Measurements from ENCODE around the gene CEP126.

CEP126 gene

DNA sequence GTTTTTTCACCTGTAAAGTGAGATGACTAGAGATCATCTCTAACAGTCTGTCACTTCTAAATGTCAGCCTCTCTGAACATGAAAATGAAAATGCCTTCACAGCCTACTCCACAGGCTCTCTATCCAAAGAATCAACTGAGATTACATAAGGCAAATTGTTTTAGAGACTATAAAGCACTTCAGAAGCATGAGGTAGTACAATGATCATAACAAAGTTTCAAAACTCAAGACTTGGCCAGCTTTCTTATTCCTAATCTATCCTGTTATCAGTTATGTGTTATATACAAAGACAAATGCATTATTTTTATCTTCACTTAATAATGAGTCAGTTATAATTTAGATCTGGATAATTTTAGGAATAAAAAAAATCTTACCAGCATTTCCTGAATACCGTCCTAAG lies 20.3 kb upstream of the CEP126 start:
- H3K27ac ChIP-seq (ENCODE audit: insufficient read depth, low read length, poor library complexity, severe bottlenecking), result no peak overlapping the region
- no peaks in the 10 kb centered on the region for H3K4me1 ChIP-seq (ENCODE audit: control insufficient read depth, insufficient read depth, low read length, poor library complexity, severe bottlenecking)
- H3K9me3 ChIP-seq (ENCODE audit: control insufficient read depth, low read length), result no peaks in the 10 kb centered on the region
- H3K4me3 ChIP-seq (ENCODE audit: insufficient read depth, low read depth, low read length, poor library complexity, severe bottlenecking), result no peak overlapping the region
- no peaks in the 10 kb centered on the region for H3K27me3 ChIP-seq (replicated peaks; ENCODE audit: control insufficient read depth, insufficient read depth, low read length, poor library complexity, severe bottlenecking)
- no peaks in the 10 kb centered on the region for H3K36me3 ChIP-seq (ENCODE audit: control insufficient read depth, insufficient read depth, low read length)
- no peak for DNase-seq

DNA sequence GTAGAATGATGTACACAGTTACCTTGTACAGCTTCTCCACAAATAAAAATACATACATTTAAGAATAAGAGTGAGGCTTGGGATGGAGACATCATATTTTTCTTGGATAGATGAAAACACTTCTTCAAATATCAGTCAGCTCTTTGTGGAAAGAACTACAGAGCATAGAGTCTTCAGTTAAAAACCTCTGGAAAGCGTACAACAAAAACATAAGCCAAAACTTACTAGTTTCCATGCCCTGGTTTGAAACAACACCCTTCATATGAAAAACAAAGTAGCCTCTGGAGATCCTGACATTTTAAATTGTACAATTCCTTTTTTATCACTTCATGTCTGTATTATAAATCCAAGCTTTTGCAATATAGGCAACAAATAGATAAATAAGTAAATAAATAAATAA lies 7.0 kb upstream of the CEP126 start:
- no peak for DNase-seq
- Histone ChIP-seq H3K27me3 (replicated peaks; ENCODE audit: control insufficient read depth, insufficient read depth, low read length, poor library complexity, severe bottlenecking) (no peaks in the 10 kb centered on the region), H3K27ac (ENCODE audit: insufficient read depth, low read length, poor library complexity, severe bottlenecking) (no peak overlapping the region), H3K36me3 (ENCODE audit: control insufficient read depth, insufficient read depth, low read length) (no peaks in the 10 kb centered on the region), H3K9me3 (ENCODE audit: control insufficient read depth, low read length) (no peaks in the 10 kb centered on the region), H3K4me3 (ENCODE audit: insufficient read depth, low read depth, low read length, poor library complexity, severe bottlenecking) (no peak overlapping the region), H3K4me1 (ENCODE audit: control insufficient read depth, insufficient read depth, low read length, poor library complexity, severe bottlenecking) (no peaks in the 10 kb centered on the region)

DNA sequence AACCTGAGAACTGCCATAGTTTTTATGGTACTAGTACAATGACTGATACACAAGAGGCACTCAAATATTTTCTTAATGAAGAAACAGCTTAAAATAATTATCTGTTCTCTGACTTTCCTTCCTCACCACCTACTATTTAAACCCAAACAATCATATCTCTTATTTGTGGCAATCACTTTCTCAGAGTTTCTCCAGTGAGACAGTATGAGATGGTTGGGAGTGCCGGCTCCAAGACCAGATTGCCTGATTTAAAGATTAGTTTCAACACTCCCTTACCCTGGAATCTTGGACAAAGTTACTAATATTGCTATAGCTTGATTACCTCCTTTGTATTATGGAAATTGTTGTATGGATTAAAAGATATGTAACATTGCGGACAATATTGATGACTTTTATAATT lies 5.7 kb upstream of the CEP126 start:
- peaks cover under 1% of the 10 kb centered on the region for H3K4me1 ChIP-seq (ENCODE audit: control insufficient read depth, insufficient read depth, low read length, poor library complexity, severe bottlenecking)
- no peaks in the 10 kb centered on the region for H3K36me3 ChIP-seq (ENCODE audit: control insufficient read depth, insufficient read depth, low read length)
- H3K27me3 ChIP-seq (replicated peaks; ENCODE audit: control insufficient read depth, insufficient read depth, low read length, poor library complexity, severe bottlenecking), result no peaks in the 10 kb centered on the region
- DNase-seq, result no peak
- no peak overlapping the region for H3K4me3 ChIP-seq (ENCODE audit: insufficient read depth, low read depth, low read length, poor library complexity, severe bottlenecking)
- H3K9me3 ChIP-seq (ENCODE audit: control insufficient read depth, low read length), result no peaks in the 10 kb centered on the region
- no peak overlapping the region for H3K27ac ChIP-seq (ENCODE audit: insufficient read depth, low read length, poor library complexity, severe bottlenecking)

DNA sequence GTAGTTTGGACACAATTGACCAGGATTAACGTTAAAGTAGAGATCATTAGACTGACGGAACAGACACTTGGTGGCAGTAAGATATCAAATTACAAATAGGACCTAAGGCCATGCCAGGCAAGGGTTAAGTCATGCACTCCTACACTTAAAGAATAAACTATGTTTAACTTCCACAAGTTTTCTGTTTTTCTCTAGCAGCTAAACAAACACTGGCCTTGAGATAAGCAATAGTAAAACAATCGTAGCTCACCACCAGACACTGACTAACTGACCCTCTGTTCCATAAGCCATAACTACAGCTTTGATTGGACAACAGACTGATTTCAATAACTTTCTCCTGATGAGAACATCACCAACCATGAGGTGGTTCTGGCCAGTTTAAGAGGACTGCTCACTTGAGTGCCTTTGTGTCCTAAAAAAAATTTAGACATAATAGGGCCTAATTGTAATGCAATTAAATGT lies 2.0 kb upstream of the CEP126 start:
- DNase-seq, result no peak
- Histone ChIP-seq H3K9me3 (ENCODE audit: control insufficient read depth, low read length) (no peaks in the 10 kb centered on the region), H3K4me3 (ENCODE audit: insufficient read depth, low read depth, low read length, poor library complexity, severe bottlenecking) (no peak overlapping the region), H3K36me3 (ENCODE audit: control insufficient read depth, insufficient read depth, low read length) (no peaks in the 10 kb centered on the region), H3K27ac (ENCODE audit: insufficient read depth, low read length, poor library complexity, severe bottlenecking) (no peak overlapping the region), H3K27me3 (replicated peaks; ENCODE audit: control insufficient read depth, insufficient read depth, low read length, poor library complexity, severe bottlenecking) (no peaks in the 10 kb centered on the region), H3K4me1 (ENCODE audit: control insufficient read depth, insufficient read depth, low read length, poor library complexity, severe bottlenecking) (peaks cover 11% of the 10 kb centered on the region)

DNA sequence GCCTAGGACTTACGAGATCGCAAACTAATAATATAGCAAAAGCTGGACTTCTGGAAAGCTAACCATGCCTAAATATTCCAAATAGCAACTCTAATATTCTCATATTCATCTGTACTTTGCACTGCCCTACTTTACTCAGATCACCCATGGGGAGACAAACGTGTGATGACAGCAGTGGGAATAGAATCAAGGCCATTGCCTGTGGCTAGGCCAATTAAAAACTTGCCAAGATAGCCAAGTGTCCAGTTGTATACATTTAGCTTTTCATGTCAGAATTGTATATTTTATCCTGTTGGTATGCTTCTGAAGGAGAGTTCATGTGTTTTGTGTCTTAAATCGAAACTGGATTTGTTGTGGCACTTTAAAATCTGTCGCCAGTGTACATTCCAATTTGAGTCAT lies 1.2 kb upstream of the CEP126 start:
- Histone ChIP-seq H3K27me3 (replicated peaks; ENCODE audit: control insufficient read depth, insufficient read depth, low read length, poor library complexity, severe bottlenecking) (no peaks in the 10 kb centered on the region), H3K4me1 (ENCODE audit: control insufficient read depth, insufficient read depth, low read length, poor library complexity, severe bottlenecking) (peaks cover 11% of the 10 kb centered on the region), H3K9me3 (ENCODE audit: control insufficient read depth, low read length) (no peaks in the 10 kb centered on the region), H3K36me3 (ENCODE audit: control insufficient read depth, insufficient read depth, low read length) (no peaks in the 10 kb centered on the region), H3K27ac (ENCODE audit: insufficient read depth, low read length, poor library complexity, severe bottlenecking) (no peak overlapping the region), H3K4me3 (ENCODE audit: insufficient read depth, low read depth, low read length, poor library complexity, severe bottlenecking) (no peak overlapping the region)
- DNase-seq, result no peak

DNA sequence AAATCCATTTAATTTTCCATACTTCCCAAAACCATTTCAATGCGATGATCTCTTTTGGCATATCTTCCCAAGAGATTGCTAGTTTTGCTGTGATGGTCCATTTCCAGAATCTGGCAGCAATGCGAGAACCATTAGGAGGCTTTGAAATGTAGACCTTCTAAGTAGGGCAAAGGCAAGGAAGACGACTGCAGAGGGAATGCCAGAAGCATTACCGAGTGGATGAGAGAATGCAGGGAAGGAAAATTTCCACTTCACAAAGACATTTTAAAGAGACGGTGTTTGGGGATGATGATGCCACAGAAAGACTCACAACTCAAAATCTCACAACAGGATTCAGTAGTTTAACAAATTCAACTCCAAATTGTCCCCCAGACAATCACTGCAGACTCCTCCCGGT lies 471 bp upstream of the CEP126 start:
- H3K4me3 ChIP-seq (ENCODE audit: insufficient read depth, low read depth, low read length, poor library complexity, severe bottlenecking), result peak overlapping the region; percentile 49
- H3K36me3 ChIP-seq (ENCODE audit: control insufficient read depth, insufficient read depth, low read length), result no peaks in the 10 kb centered on the region
- H3K27me3 ChIP-seq (replicated peaks; ENCODE audit: control insufficient read depth, insufficient read depth, low read length, poor library complexity, severe bottlenecking), result no peaks in the 10 kb centered on the region
- H3K9me3 ChIP-seq (ENCODE audit: control insufficient read depth, low read length), result no peaks in the 10 kb centered on the region
- peak overlapping the region; percentile 60 for H3K27ac ChIP-seq (ENCODE audit: insufficient read depth, low read length, poor library complexity, severe bottlenecking)
- DNase-seq, result no peak
- H3K4me1 ChIP-seq (ENCODE audit: control insufficient read depth, insufficient read depth, low read length, poor library complexity, severe bottlenecking), result peaks cover 11% of the 10 kb centered on the region

DNA sequence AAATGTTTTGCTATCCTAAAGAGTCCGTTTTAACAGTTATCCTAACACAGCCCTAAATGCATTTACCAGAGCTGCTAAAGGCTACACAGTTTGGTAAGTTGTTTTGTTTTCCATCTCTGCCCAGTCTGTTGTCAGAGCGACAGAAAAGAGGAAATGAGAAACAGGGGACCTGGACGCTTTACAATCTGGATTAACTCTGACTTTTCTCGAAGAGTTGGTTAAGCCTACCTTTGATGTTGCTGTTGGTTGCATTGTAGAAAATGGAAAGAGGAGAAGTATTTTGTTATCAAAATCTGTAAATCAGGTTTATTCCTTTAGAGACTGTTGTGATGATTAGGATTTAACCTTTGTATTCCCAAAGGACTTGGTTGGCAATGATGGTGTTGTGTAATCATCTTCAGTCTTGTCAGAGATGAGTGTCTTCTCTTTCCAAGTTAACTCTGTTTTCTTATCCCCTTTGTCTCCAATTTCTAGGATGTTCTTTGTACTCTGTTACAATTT lies 1.0 kb downstream of the CEP126 start:
- H3K36me3 ChIP-seq (ENCODE audit: control insufficient read depth, insufficient read depth, low read length), result no peaks in the 10 kb centered on the region
- DNase-seq, result no peak
- H3K27ac ChIP-seq (ENCODE audit: insufficient read depth, low read length, poor library complexity, severe bottlenecking), result peak overlapping the region; percentile 60
- peak overlapping the region; percentile 49 for H3K4me3 ChIP-seq (ENCODE audit: insufficient read depth, low read depth, low read length, poor library complexity, severe bottlenecking)
- no peaks in the 10 kb centered on the region for H3K9me3 ChIP-seq (ENCODE audit: control insufficient read depth, low read length)
- no peaks in the 10 kb centered on the region for H3K27me3 ChIP-seq (replicated peaks; ENCODE audit: control insufficient read depth, insufficient read depth, low read length, poor library complexity, severe bottlenecking)
- peaks cover 11% of the 10 kb centered on the region for H3K4me1 ChIP-seq (ENCODE audit: control insufficient read depth, insufficient read depth, low read length, poor library complexity, severe bottlenecking)

DNA sequence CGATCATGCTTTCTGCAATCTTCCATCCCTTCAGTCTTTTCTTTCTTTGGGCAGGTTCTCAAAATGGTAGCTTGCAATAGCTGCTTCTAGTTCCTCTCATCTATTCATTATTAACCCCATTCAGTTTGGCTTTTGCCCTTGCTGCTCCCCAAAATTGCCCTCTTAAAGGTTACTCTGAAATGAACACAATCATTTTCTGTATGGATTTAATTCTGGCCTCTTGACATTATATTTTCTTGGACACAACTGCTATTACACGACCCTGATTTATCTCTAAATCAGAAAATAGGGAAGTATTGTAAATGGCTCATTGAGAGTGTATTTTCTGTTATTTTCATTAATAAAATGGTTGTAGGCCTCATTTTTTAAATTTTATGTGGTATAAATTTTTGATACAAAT lies 1.6 kb downstream of the CEP126 start, which contains the start of gene ANGPTL5:
TSS of gene ANGPTL5 (minus strand) at position 101 of the 400 bp plus-strand sequence. CDS start 8,613 bp downstream, outside the sequence.
- H3K27ac ChIP-seq (ENCODE audit: insufficient read depth, low read length, poor library complexity, severe bottlenecking), result peak within 1 kb of the TSS; percentile 60
- DNase-seq, result no peak
- H3K9me3 ChIP-seq (ENCODE audit: control insufficient read depth, low read length), result no peaks in the 10 kb centered on the region
- H3K27me3 ChIP-seq (replicated peaks; ENCODE audit: control insufficient read depth, insufficient read depth, low read length, poor library complexity, severe bottlenecking), result no peaks in the 10 kb centered on the region
- H3K4me1 ChIP-seq (ENCODE audit: control insufficient read depth, insufficient read depth, low read length, poor library complexity, severe bottlenecking), result peaks cover 11% of the 10 kb centered on the region
- peak within 1 kb of the TSS; percentile 49 for H3K4me3 ChIP-seq (ENCODE audit: insufficient read depth, low read depth, low read length, poor library complexity, severe bottlenecking)
- no peaks in the 10 kb centered on the region for H3K36me3 ChIP-seq (ENCODE audit: control insufficient read depth, insufficient read depth, low read length)

DNA sequence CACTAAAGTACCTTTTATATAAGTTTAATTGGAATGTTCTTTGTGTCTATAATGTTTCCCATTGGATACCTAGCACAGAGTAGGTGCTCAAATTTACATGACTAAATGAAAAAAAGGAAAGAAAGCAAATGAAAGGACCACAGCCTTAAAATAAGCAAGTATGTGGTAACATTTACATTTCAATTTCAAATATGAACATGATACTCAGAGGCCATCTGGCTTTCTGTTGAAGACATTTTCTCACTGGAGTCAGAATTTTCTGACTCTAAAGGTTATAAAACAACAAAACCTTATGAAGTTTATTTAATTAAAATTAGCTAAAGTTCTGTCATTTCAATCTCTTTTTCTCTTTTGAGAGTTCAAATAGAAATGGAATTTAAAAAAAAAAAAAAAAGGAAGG lies 2.4 kb downstream of the CEP126 start:
- Histone ChIP-seq H3K27me3 (replicated peaks; ENCODE audit: control insufficient read depth, insufficient read depth, low read length, poor library complexity, severe bottlenecking) (no peaks in the 10 kb centered on the region), H3K27ac (ENCODE audit: insufficient read depth, low read length, poor library complexity, severe bottlenecking) (no peak overlapping the region), H3K4me3 (ENCODE audit: insufficient read depth, low read depth, low read length, poor library complexity, severe bottlenecking) (no peak overlapping the region), H3K36me3 (ENCODE audit: control insufficient read depth, insufficient read depth, low read length) (no peaks in the 10 kb centered on the region), H3K4me1 (ENCODE audit: control insufficient read depth, insufficient read depth, low read length, poor library complexity, severe bottlenecking) (peaks cover 11% of the 10 kb centered on the region), H3K9me3 (ENCODE audit: control insufficient read depth, low read length) (no peaks in the 10 kb centered on the region)
- no peak for DNase-seq

DNA sequence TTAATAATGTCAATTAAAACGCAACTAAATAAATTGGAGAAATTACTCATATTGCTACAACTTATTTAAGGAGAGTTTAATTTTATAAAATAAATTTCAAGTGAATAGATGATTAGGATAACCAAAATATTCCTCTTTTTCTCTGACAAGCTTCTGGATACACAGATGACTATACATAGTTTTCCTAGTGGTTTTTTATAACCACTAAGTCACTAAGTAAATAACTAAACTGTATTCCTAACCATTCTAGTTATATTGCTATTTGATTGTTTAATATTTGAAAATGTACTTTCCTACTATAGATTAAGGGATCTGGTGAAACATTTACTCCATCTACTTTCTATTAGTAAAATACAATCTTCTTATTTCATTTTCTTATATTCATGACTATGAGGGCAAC lies 6.2 kb downstream of the CEP126 start:
- H3K4me3 ChIP-seq (ENCODE audit: insufficient read depth, low read depth, low read length, poor library complexity, severe bottlenecking), result no peak overlapping the region
- no peaks in the 10 kb centered on the region for H3K27me3 ChIP-seq (replicated peaks; ENCODE audit: control insufficient read depth, insufficient read depth, low read length, poor library complexity, severe bottlenecking)
- DNase-seq, result no peak
- no peaks in the 10 kb centered on the region for H3K9me3 ChIP-seq (ENCODE audit: control insufficient read depth, low read length)
- H3K4me1 ChIP-seq (ENCODE audit: control insufficient read depth, insufficient read depth, low read length, poor library complexity, severe bottlenecking), result no peaks in the 10 kb centered on the region
- H3K36me3 ChIP-seq (ENCODE audit: control insufficient read depth, insufficient read depth, low read length), result no peaks in the 10 kb centered on the region
- H3K27ac ChIP-seq (ENCODE audit: insufficient read depth, low read length, poor library complexity, severe bottlenecking), result no peak overlapping the region
